ENCODE results near the gene FBXO8. TPM values are rescaled to one million over a fixed set of nuclear protein-coding genes. Genes with fewer than 3 reads are reported as not detected.

Gene FBXO8
- total RNA-seq (2022; extraction: Qiagen RNA extraction; ENCODE audit: low read depth), result 8.0 to 9.9 TPM (median 9.1 TPM) in 5 replicates

GRCh38 chr4:174283507-174284471, at the start of gene FBXO8, which contains the start of gene CEP44:
Gene FBXO8, minus strand, starts transcription at chr4:174283667. Its CDS starts 20,575 bp downstream, at chr4:174263092.
Gene CEP44, plus strand, starts transcription at chr4:174283911. Its CDS starts 15,211 bp downstream, at chr4:174299122.

Other genes with a start within 250 kb of the FBXO8 start
- gene CEP44, start 244 bp upstream of the FBXO8 start, total RNA-seq (2022; extraction: Qiagen RNA extraction; ENCODE audit: low read depth), result 4.0 to 6.1 TPM (median 5.0 TPM) in 5 replicates
- gene HPGD, start 238.8 kb upstream of the FBXO8 start, total RNA-seq (2022; extraction: Qiagen RNA extraction; ENCODE audit: low read depth), result 64.2 to 73.3 TPM (median 70.6 TPM) in 5 replicates

All from A549 treated with GW870086 at 1 μM for 4 hours (cell line).